ENCODE results near the gene CAPN10.
"Not testable (repeated sequence)": the region's sequence is repeated elsewhere in the genome, so short reads cannot be mapped to it uniquely, and the experiment has no call there.

CAPN10 gene

GRCh38 chr2:240604291-240604938, 17.9 kb downstream of the CAPN10 start:
- peak; percentile 86 for DNase-seq

DNA sequence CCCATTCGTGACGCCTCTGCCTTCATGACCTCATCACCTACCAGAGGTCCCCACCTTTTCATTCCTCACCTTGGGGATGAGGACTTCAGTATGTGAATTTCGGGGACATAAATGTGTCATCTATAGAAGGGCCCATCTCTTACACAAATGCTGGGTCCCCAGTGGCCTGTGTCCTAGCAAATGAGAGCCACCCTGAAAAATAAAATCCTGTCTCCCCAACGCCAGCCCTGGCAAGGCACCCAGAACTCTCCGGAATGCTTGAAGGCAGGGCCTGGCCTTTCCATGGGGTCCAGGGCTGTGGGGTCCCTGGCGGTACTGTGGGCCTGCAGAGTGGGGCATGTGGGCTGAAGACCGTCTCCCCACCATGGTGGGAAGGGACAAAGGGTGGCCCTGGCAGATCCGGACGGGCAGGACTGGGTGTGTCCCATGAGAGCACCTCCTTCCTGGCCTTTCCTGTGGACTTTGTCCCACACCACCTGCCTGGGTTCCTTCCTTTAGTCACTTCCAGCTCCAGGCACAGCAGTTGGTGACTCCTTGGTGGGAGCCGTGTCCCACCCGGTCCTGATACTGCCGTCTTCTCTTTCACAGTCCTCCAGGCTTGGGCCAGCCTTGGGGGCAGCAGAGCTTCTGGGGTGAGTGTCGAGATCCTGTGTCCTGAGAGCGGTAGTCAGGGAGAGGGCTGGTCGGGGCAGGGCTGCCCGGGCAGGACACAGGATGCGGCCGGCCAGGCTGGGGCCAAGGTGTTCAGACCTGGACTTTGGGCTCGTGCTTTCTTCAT, 18.6 kb downstream of the CAPN10 start:
- no peak for DNase-seq

- no peak for DNase-seq
These were observed 19.6 kb downstream of the CAPN10 start for GRCh38 chr2:240605867-240606743.

DNA sequence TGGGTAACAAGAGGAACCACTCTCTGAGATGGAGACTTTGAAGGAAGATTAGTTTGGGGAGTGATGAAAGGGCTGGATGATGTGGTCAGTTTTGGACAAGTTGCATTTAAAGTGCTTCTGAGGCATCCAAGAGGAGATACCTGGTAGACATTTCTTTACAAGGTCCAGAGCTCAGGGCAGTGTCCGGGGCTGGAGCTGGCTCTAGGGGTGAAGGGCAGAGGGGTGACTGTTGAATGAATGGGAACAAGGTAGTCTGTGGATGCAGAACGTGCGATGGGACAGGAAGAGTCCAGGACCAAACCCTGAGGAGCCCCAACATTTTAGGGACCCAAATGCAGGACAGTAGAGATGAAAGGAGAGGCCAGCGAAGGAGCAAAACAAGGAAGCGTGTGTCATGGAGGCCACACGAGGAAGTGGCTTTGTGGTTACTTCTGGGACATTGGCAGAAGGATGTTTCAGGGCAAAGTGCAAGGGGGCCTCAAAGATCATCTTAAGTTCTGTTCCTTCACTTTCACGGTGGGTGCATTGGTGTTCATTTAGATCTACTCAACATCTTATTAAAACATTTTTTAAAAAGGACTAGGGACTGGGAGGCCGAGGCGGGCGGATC, 25.2 kb downstream of the CAPN10 start:
- peak; percentile 56 for DNase-seq

DNA sequence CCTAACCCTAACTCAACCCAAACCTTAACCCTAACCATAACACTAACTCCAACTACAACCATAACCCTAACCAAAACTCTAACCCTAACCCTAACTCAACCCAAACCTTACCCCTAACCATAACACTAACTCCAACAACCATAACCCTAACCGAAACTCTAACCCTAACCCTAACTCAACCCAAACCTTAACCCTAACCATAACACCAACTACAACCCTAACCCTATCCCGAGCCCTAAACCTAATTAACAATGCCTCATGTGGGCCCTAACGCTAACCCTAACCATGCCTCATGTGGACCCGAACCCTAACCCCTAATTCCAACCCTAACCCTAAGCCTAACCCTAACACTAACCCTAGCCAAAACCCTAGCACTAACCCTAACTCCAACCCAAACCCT, 27.2 kb downstream of the CAPN10 start:
- no peak for DNase-seq

DNA sequence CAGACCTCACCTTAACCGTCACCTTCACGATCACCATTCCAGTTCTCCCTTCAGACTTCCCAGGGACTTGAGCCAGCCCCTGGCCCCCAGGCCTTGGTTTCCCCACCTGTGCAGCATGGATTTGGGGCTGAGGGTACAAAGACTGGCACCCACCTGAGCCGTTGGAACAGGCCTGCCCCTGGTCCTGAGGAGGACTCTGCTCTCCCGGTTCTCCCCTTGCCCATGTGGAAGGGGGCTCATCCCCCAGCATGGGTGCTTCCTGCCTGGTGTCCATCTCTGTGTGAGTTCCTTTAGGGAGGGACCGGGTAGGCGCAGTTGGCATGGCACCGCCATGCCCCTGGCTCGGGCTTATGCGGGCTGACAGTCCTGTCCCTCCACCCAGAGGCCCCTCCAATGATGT, 27.9 kb downstream of the CAPN10 start:
- no peak for DNase-seq

GRCh38 chr2:240615396-240615795, 28.9 kb downstream of the CAPN10 start:
- no peak for DNase-seq

GRCh38 chr2:240615820-240616547, 29.4 kb downstream of the CAPN10 start:
- no peak for DNase-seq

DNA sequence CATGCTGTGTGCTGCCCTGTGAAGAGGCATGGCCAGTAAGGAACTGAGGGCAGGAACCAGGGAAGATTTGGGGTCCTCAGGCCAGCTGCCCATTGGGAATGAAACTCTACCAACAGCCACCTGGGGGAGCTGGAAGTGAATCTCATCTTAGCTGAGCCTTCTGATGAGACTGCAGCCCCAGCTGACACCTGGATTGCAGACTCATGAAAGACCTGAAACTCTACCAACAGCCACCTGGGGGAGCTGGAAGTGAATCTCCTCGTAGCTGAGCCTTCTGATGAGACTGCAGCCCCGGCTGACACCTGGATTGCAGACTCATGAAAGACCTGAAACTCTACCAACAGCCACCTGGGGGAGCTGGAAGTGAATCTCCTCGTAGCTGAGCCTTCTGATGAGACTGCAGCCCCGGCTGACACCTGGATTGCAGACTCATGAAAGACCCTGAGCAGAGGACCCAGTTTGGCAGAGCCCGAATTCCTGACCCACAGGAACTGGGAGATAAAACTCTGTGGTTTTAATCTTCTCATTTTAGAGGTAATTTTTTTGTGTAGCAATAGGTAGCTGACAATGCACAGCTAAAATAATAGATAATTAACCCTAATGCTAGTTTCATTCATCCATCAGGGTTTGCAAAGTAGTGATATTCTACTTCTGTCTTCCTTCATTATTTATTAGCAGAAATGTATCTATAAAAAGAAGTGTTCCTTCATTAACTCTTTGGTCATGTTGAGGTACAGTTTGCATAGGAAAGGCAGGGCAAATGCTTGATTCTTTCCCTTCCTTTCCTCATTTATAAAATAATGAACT, 30.5 kb downstream of the CAPN10 start:
- DNase-seq: not testable (repeated sequence)

- DNase-seq: no peak
These were observed 32.2 kb downstream of the CAPN10 start for GRCh38 chr2:240618776-240619175.

DNA sequence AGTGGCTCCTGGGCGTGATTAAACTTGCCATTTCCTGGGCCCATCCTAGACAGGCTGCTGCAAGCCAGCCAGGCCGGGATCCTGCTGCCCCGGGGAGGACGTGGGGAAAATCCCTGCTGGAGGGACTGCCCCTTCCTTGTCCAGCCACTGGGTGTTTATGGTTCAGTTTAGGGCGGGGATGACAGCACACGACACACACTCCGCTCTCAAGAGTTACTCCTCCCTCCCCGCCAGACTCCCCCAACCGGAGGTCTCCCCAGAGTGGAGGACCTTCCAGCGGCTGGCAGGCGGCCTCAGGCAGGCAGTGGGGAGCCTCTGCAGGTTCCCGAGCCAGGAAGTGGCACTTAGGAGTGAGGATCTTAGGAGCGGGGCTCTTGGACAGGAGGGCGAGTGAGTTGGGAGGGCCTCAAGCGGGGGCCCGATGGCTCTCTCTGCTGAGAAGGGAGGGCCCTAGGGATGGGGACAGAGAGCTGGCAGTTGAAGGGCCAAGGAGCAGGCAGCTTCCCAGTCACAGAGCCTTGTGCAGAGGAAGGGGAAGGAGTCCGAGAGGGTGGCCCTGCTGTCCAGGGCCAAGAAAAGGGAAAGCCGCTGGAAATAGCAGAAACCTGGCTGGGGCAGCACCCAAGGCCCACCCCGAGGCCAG, 33.1 kb downstream of the CAPN10 start:
- DNase-seq: peak; percentile 80

GRCh38 chr2:240620149-240620731, 33.7 kb downstream of the CAPN10 start:
- no peak for DNase-seq

DNA sequence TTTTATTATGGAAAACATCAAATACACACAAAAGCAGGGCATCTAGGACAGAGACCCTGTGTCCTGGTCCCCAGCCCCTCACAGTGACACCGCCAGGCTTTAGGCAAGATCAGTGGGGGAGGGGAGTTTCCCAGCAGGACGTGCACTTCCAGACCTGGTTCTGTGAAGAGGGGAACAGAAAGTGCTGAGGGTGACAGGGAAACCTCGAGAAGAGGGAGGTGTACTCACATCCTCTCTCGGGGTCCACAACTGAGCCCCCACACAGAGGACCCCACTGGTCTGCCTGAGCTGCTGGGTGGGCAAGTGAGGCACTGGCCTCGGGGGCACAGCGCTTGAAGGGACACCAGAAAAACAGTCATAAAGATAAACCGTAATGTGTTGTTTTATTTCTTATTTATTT, 34.3 kb downstream of the CAPN10 start:
- peak; percentile 62 for DNase-seq

- DNase-seq: no peak
These were observed 35.5 kb downstream of the CAPN10 start for GRCh38 chr2:240622060-240622411.

GRCh38 chr2:240622531-240623235, 36.1 kb downstream of the CAPN10 start:
- no peak for DNase-seq

DNA sequence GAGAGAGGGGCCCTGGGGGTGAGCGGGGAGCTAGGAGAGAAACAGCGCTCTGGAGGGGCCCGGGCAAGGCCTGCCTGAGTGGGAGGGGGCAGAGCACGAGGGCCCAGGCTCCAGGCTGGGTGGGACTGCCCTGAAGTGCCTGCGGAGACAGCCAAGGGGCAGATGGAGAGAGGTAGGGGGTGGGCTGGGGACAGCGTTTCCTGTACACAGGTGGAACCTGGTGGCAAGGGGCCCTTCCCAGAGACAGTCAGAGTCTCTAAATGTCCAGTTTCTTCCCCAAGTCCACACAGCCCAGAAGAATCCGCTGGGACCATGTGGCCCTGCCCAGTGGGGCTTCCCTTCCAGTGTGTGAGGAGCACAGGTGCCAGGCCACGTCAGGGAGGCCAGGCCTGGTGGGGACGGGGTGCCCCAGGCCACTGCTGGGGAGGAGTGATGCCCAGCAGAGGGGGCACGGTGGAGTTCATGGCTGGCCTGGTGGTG, 37.0 kb downstream of the CAPN10 start:
- DNase-seq: no peak

GRCh38 chr2:240624011-240624949, 37.7 kb downstream of the CAPN10 start:
- peak; percentile 46 for DNase-seq

GRCh38 chr2:240624950-240625621, 38.6 kb downstream of the CAPN10 start, which contains the start of gene GPR35:
Gene GPR35 (plus strand): TSS chr2:240625480. CDS start chr2:240629953, 4,473 bp downstream.
- peak; percentile 89 for DNase-seq
